Bronchial epithelial cell (primary cell): ENCODE results near the gene TMEM150B. TPM values are rescaled to one million over a fixed set of nuclear protein-coding genes. Genes with fewer than 3 reads are reported as not detected.

Source experiments
- DNase-seq: peaks from one replicate; pipeline ENCODE4 v3.0.0-alpha.2; 2010; ENCODE audit warnings: low read depth
- FAIRE-seq: peaks from 2 replicates; lab custom pipeline; 2011; peaks lifted over from hg19 to GRCh38; lab: Jason Lieb, UNC
- H3K27me3 ChIP-seq: 2 replicates; pipeline ENCODE4 v1.5.1; 2011; ENCODE audit warnings: low read length; ENCODE audit not compliant: control insufficient read depth, insufficient read depth
- H3K36me3 ChIP-seq: 2 replicates; pipeline ENCODE4 v1.5.1; 2011; ENCODE audit warnings: low read length; ENCODE audit not compliant: control insufficient read depth, insufficient read depth
- H3K4me3 ChIP-seq: 2 replicates; pipeline ENCODE4 v1.5.1; 2011; ENCODE audit warnings: mild to moderate bottlenecking, low read depth, low read length, control low read depth
- total RNA-seq: library from RNA; depleted of rRNA; stranded (reverse); fragments of >200 nt; gene quantifications from 2 replicates; pipeline ENCODE4 v1.2.1, GENCODE V29; 2014
- TF ChIP-seq, protein P1 (sequence below): IDR thresholded peaks from 2 replicates; pipeline ENCODE4 v1.5.1; 2011; ENCODE audit warnings: mild to moderate bottlenecking, moderate library complexity, low read length, control low read depth, inconsistent platforms; ENCODE audit not compliant: insufficient read depth, severe bottlenecking

TMEM150B gene
- total RNA-seq, 1 donor from 2014 or later, result not detected

DNA sequence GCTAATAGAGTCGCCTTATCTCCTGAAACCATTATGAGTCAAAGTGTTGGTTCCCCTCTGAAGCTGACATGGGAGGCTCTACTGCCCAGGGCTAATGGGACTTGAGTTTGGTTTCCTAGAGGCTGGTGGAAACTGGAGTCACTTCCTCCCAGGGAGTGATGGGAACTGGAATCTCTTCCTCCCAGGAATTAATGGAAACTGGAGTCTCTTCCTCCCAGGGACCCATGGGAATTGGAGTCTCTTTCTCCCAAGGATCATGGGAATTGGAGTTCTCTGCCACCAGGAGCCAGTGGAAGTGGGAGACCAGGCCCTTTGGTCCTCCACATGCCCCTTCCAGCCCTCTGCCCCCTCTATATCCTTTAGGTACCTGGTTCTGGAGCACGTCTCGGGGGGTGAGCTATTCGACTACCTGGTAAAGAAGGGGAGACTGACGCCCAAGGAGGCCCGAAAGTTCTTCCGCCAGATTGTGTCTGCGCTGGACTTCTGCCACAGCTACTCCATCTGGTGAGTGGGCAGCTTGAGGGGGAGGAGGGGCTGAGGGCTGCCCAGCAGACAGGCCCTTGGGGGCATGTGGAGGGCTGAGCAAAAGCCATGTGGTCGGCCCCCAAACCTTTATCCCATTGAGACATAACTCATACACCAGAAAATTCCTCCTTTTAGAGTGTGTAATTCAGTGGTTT is 35.9 kb downstream of the TMEM150B start:
- Histone ChIP-seq H3K36me3 (no peaks in the 10 kb centered on the region), H3K27me3 (no peaks in the 10 kb centered on the region), H3K4me3 (no peak overlapping the region)
- TF ChIP-seq, protein P1, sequence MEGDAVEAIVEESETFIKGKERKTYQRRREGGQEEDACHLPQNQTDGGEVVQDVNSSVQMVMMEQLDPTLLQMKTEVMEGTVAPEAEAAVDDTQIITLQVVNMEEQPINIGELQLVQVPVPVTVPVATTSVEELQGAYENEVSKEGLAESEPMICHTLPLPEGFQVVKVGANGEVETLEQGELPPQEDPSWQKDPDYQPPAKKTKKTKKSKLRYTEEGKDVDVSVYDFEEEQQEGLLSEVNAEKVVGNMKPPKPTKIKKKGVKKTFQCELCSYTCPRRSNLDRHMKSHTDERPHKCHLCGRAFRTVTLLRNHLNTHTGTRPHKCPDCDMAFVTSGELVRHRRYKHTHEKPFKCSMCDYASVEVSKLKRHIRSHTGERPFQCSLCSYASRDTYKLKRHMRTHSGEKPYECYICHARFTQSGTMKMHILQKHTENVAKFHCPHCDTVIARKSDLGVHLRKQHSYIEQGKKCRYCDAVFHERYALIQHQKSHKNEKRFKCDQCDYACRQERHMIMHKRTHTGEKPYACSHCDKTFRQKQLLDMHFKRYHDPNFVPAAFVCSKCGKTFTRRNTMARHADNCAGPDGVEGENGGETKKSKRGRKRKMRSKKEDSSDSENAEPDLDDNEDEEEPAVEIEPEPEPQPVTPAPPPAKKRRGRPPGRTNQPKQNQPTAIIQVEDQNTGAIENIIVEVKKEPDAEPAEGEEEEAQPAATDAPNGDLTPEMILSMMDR, result no peak
- no peak for DNase-seq
- no peak for FAIRE-seq

GRCh38 chr19:55287361-55288079 is 37.6 kb downstream of the TMEM150B start:
- Histone ChIP-seq H3K27me3 (peaks cover 4% of the 10 kb centered on the region), H3K4me3 (no peak overlapping the region), H3K36me3 (no peaks in the 10 kb centered on the region)
- DNase-seq, result no peak
- FAIRE-seq, result no peak
- TF ChIP-seq, protein P1, result no peak

DNA sequence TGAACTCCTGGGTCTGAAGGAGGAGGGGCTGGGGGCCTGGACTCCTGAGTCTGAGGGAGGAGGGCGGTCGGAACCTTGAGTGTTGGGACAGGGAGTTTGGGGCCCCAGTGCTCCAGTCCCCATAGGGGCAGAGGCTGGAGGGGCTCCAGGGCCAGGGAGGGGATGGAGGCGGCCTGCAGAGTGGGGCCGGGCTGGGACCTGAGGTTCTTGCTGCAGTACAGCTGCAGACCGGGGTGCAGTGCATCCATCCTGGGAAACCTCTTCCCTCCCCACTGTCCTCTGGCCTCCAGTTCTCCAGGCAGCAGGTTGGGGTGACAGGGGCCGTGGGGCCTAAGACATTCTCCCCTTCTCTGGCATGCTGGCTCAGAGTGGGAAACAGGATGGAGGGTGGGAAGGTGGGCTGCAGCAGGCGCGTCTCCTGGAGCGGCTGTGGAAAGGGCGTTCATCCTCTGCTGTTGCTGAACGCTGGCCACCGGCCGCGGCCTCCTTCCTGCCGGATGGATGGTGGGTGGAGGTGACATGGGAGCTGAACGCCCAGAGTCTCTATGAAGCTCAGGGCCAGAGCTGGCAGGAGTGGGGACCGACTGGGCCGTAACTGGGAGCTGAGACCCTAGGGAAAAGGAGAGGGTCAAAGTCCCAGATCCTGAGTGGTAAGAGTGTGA is 39.8 kb downstream of the TMEM150B start:
- H3K27me3 ChIP-seq, result peaks cover 4% of the 10 kb centered on the region
- no peaks in the 10 kb centered on the region for H3K36me3 ChIP-seq
- DNase-seq, result no peak
- TF ChIP-seq, protein P1, result no peak
- H3K4me3 ChIP-seq, result no peak overlapping the region
- no peak for FAIRE-seq

- DNase-seq (no peak), FAIRE-seq (no peak)
- no peak overlapping the region for H3K4me3 ChIP-seq
- no peaks in the 10 kb centered on the region for H3K36me3 ChIP-seq
- peaks cover 4% of the 10 kb centered on the region for H3K27me3 ChIP-seq
- TF ChIP-seq, protein P1, result no peak
Measured at GRCh38 chr19:55284405-55285058, 40.6 kb downstream of the TMEM150B start.

GRCh38 chr19:55283548-55284377 is 41.4 kb downstream of the TMEM150B start, which contains the start of gene BRSK1:
Gene BRSK1, plus strand, starts transcription at chr19:55283997. Its CDS starts 446 bp downstream, at chr19:55284443.
- FAIRE-seq (no peak), DNase-seq (no peak)
- no peak within 1 kb of the TSS for H3K4me3 ChIP-seq
- H3K36me3 ChIP-seq, result no peaks in the 10 kb centered on the region
- H3K27me3 ChIP-seq, result peaks cover 4% of the 10 kb centered on the region
- TF ChIP-seq, protein P1, result no peak
